Non-pigmented ciliary epithelial cell (primary cell): Measurements from ENCODE around the gene CDK15.
A peak's percentile ranks its signal among the peaks of the same experiment; 100 is the strongest.

Experiments
- DNase-seq: peaks from one replicate; pipeline ENCODE4 v3.0.0-alpha.2; 2010; ENCODE audit warnings: low read depth

The CDK15 gene

GRCh38 chr2:201872591-201872990 is 66.3 kb downstream of the CDK15 start:
- no peak for DNase-seq

GRCh38 chr2:201879996-201880395 is 73.7 kb downstream of the CDK15 start:
- DNase-seq, result no peak

GRCh38 chr2:201880579-201880978 is 74.2 kb downstream of the CDK15 start:
- DNase-seq, result no peak

- no peak for DNase-seq
These were observed 74.8 kb downstream of the CDK15 start for GRCh38 chr2:201880993-201881611.

GRCh38 chr2:201881741-201882140 is 75.4 kb downstream of the CDK15 start:
- no peak for DNase-seq

GRCh38 chr2:201882353-201883090 is 76.2 kb downstream of the CDK15 start:
- DNase-seq, result no peak

GRCh38 chr2:201883606-201884369 is 77.5 kb downstream of the CDK15 start:
- no peak for DNase-seq

GRCh38 chr2:201886504-201886903 is 80.2 kb downstream of the CDK15 start:
- DNase-seq, result no peak

GRCh38 chr2:201887773-201888425 is 81.6 kb downstream of the CDK15 start:
- DNase-seq, result no peak

GRCh38 chr2:201888426-201888800 is 82.1 kb downstream of the CDK15 start:
- DNase-seq, result no peak

GRCh38 chr2:201890453-201890852 is 84.1 kb downstream of the CDK15 start:
- no peak for DNase-seq

- no peak for DNase-seq
These were observed 85.3 kb downstream of the CDK15 start for GRCh38 chr2:201891676-201892075.

GRCh38 chr2:201892516-201892915 is 86.2 kb downstream of the CDK15 start:
- no peak for DNase-seq

- DNase-seq, result no peak
These were observed 94.0 kb downstream of the CDK15 start for GRCh38 chr2:201900362-201900761.

GRCh38 chr2:201901786-201902185 is 95.4 kb downstream of the CDK15 start:
- DNase-seq, result no peak

GRCh38 chr2:201904538-201905420 is 98.4 kb downstream of the CDK15 start:
- DNase-seq, result no peak

- no peak for DNase-seq
These were observed 100.6 kb downstream of the CDK15 start for GRCh38 chr2:201906777-201907562.

- no peak for DNase-seq
These were observed 101.2 kb downstream of the CDK15 start for GRCh38 chr2:201907563-201907881.

GRCh38 chr2:201908901-201909300 is 102.6 kb downstream of the CDK15 start:
- no peak for DNase-seq

GRCh38 chr2:201909348-201909747 is 103.0 kb downstream of the CDK15 start:
- peak; percentile 93 for DNase-seq

GRCh38 chr2:201909961-201910361 is 103.6 kb downstream of the CDK15 start:
- peak; percentile 47 for DNase-seq
